Measurements from ENCODE around the gene ATXN7L1. TPM values are rescaled to one million over a fixed set of nuclear protein-coding genes. Genes with fewer than 3 reads are reported as not detected.
"Not testable (repeated sequence)": the region's sequence is repeated elsewhere in the genome, so short reads cannot be mapped to it uniquely, and the experiment has no call there.

Gene ATXN7L1
- total and polyA plus RNA-seq, 2 of the 4 experiments (the other 2 are of a cell fraction): 3.5 to 4.3 TPM

DNA sequence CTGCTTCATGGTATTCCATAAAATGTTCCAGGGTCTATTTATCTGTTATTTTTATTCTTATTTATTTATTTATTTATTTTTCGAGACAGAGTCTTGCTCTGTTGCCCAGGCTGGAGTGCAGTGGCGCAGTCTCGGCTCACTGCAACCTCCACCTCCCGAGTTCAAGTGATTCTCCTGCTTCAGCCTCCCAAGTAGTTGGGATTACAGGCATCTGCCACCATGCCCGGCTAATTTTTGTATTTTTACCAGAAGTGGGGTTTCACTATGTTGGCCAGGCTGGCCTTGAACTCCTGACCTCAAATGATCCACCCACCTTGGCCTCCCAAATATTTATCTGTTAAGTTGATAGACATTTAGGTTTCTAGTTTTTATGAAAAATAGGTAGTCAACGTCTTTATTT lies 6.8 kb upstream of the ATXN7L1 start:
- H2BK120ac ChIP-seq (ENCODE audit: low read depth, low read length); H4K20me1 ChIP-seq (ENCODE audit: insufficient read depth, low read length); H3K4me2 ChIP-seq (ENCODE audit: low read depth, low read length); H2AK9ac ChIP-seq (replicated peaks; ENCODE audit: low read depth, low read length, poor library complexity); H3K4me3 ChIP-seq (ENCODE audit: insufficient read depth, low read depth, low read length); H4K91ac ChIP-seq (ENCODE audit: insufficient read depth, low read depth, low read length); H3K9me3 ChIP-seq (ENCODE audit: control insufficient read depth, insufficient read depth, low read length); intact Hi-C loops (cut with micrococcal nuclease); dilution Hi-C loops (cut with HindIII; ENCODE audit: low sequenced_read_pairs, unreplicated experiment); in situ Hi-C loops (cut with MboI; ENCODE audit: low sequenced_read_pairs); H3K4ac ChIP-seq (ENCODE audit: low read depth, low read length); H2BK5ac ChIP-seq (ENCODE audit: low read depth, low read length, poor library complexity, severe bottlenecking); H3K9me1 ChIP-seq (ENCODE audit: insufficient read depth, low read length); H3K23ac ChIP-seq (ENCODE audit: low read depth, low read length); H3K56ac ChIP-seq (ENCODE audit: extremely low read depth, insufficient read depth, low read length); H2BK20ac ChIP-seq (ENCODE audit: low read depth, low read length); ATAC-seq (ENCODE audit: low read depth); H3K18ac ChIP-seq (ENCODE audit: low read depth, low read length); H4K5ac ChIP-seq (ENCODE audit: low read depth, low read length); H2BK15ac ChIP-seq (ENCODE audit: low read depth, low read length); H2AK5ac ChIP-seq (ENCODE audit: low read depth, low read length); H3K36me3 ChIP-seq (ENCODE audit: control insufficient read depth, insufficient read depth, low read length); H3K4me1 ChIP-seq (ENCODE audit: control insufficient read depth, insufficient read depth, low read length); H3K14ac ChIP-seq (replicated peaks; ENCODE audit: low read depth, low read length); H2AFZ ChIP-seq (replicated peaks; ENCODE audit: low read length, poor library complexity); H3K27me3 ChIP-seq (ENCODE audit: control insufficient read depth, insufficient read depth, low read length); POLR2A ChIA-PET (ENCODE audit: unreplicated experiment); BruUV-seq (replicated peaks); H4K8ac ChIP-seq (ENCODE audit: low read depth in 2 of 2, low read length in 2 of 2); H3K27ac ChIP-seq (ENCODE audit: insufficient read depth, low read length); DNase-seq; H3K9ac ChIP-seq (ENCODE audit: low read depth, low read length): not testable (repeated sequence)
- no CpG with 5 or more reads among the region's 6 CpGs for WGBS, 2 experiments (ENCODE audit: extremely low coverage in 2 of 2, insufficient read length in 1 of 2)
- CTCF ChIA-PET: interaction anchor here (0.6 kb wide), 1 partner anchor 30 kb away, joined by 3 read pairs; no protein-coding TSS in a partner anchor
- H3K79me1 ChIP-seq (ENCODE audit: low read depth in 1 of 2, low read length in 2 of 2): peaks cover 4 to 25% of the 10 kb centered on the region in 2 experiments

Data from IMR-90 (cell line).